ENCODE results near the gene MEG3.

MEG3 gene

GRCh38 chr14:100825713-100826331, at the start of gene MEG3:
MEG3 (plus strand) TSS chr14:100826118.
- Histone ChIP-seq H3K9me2 (replicated peaks; ENCODE audit: control insufficient read depth, low read length) (no peaks in the 10 kb centered on the region), H3K4me3 (ENCODE audit: low read length) (no peak within 1 kb of the TSS), H3K79me2 (ENCODE audit: control insufficient read depth, low read length) (no peaks in the 10 kb centered on the region), H3K9me3 (ENCODE audit: control insufficient read depth, insufficient read depth, low read length) (no peaks in the 10 kb centered on the region; the same call in 1 of the 2 replicates), H4K20me1 (ENCODE audit: control insufficient read depth, insufficient read depth, low read depth, low read length) (no peaks in the 10 kb centered on the region), H3K4me2 (ENCODE audit: low read length) (no peak within 1 kb of the TSS), H3K27me3 (ENCODE audit: control insufficient read depth, low read length) (no peaks in the 10 kb centered on the region), H3K36me3 (ENCODE audit: control insufficient read depth, low read length) (no peaks in the 10 kb centered on the region), H3F3A (ENCODE audit: control insufficient read depth, insufficient read depth) (no peaks in the 10 kb centered on the region), H3K4me1 (ENCODE audit: control insufficient read depth, low read length) (no peaks in the 10 kb centered on the region), H3K27ac (ENCODE audit: low read depth, low read length) (no peak within 1 kb of the TSS)
- no peak for TF ChIP-seq CTCF (IDR thresholded peaks at IDR 0.05; ENCODE audit: low read depth, low read length, poor library complexity, severe bottlenecking)
- no peak for TF ChIP-seq EZH2phosphoT487 (IDR thresholded peaks at IDR 0.05; ENCODE audit: borderline replicate concordance, low read length)

- Histone ChIP-seq H3F3A (ENCODE audit: control insufficient read depth, insufficient read depth) (no peaks in the 10 kb centered on the region), H3K4me2 (ENCODE audit: low read length) (no peak overlapping the region), H3K27me3 (ENCODE audit: control insufficient read depth, low read length) (no peaks in the 10 kb centered on the region), H4K20me1 (ENCODE audit: control insufficient read depth, insufficient read depth, low read depth, low read length) (no peaks in the 10 kb centered on the region), H3K4me1 (ENCODE audit: control insufficient read depth, low read length) (no peaks in the 10 kb centered on the region), H3K9me3 (ENCODE audit: control insufficient read depth, insufficient read depth, low read length) (no peaks in the 10 kb centered on the region), H3K4me3 (ENCODE audit: low read length) (no peak overlapping the region), H3K27ac (ENCODE audit: low read depth, low read length) (no peak overlapping the region), H3K79me2 (ENCODE audit: control insufficient read depth, low read length) (no peaks in the 10 kb centered on the region), H3K36me3 (ENCODE audit: control insufficient read depth, low read length) (no peaks in the 10 kb centered on the region), H3K9me2 (replicated peaks; ENCODE audit: control insufficient read depth, low read length) (no peaks in the 10 kb centered on the region)
- TF ChIP-seq CTCF (IDR thresholded peaks at IDR 0.05; ENCODE audit: low read depth, low read length, poor library complexity, severe bottlenecking) = no peak
- TF ChIP-seq EZH2phosphoT487 (IDR thresholded peaks at IDR 0.05; ENCODE audit: borderline replicate concordance, low read length) = no peak
These were observed 49.1 kb upstream of the MEG3 start for GRCh38 chr14:100776681-100777365.

GRCh38 chr14:100777366-100777817, 48.5 kb upstream of the MEG3 start:
- Histone ChIP-seq H3K9me3 (ENCODE audit: control insufficient read depth, insufficient read depth, low read length) (no peaks in the 10 kb centered on the region), H3F3A (ENCODE audit: control insufficient read depth, insufficient read depth) (no peaks in the 10 kb centered on the region), H3K36me3 (ENCODE audit: control insufficient read depth, low read length) (no peaks in the 10 kb centered on the region), H3K4me2 (ENCODE audit: low read length) (no peak overlapping the region), H3K27me3 (ENCODE audit: control insufficient read depth, low read length) (no peaks in the 10 kb centered on the region), H3K9me2 (replicated peaks; ENCODE audit: control insufficient read depth, low read length) (no peaks in the 10 kb centered on the region), H3K27ac (ENCODE audit: low read depth, low read length) (no peak overlapping the region), H3K4me3 (ENCODE audit: low read length) (no peak overlapping the region), H4K20me1 (ENCODE audit: control insufficient read depth, insufficient read depth, low read depth, low read length) (no peaks in the 10 kb centered on the region), H3K79me2 (ENCODE audit: control insufficient read depth, low read length) (no peaks in the 10 kb centered on the region), H3K4me1 (ENCODE audit: control insufficient read depth, low read length) (no peaks in the 10 kb centered on the region)
- TF ChIP-seq EZH2phosphoT487 (IDR thresholded peaks at IDR 0.05; ENCODE audit: borderline replicate concordance, low read length) = no peak
- no peak for TF ChIP-seq CTCF (IDR thresholded peaks at IDR 0.05; ENCODE audit: low read depth, low read length, poor library complexity, severe bottlenecking)

Data from DOHH2 (cell line).